Right ventricle myocardium superior (tissue), 1 donor: ENCODE results near the gene HOOK1. TPM values are rescaled to one million over a fixed set of nuclear protein-coding genes. Genes with fewer than 3 reads are reported as not detected.
"Not testable (repeated sequence)": the region's sequence is repeated elsewhere in the genome, so short reads cannot be mapped to it uniquely, and the experiment has no call there.

ENCODE experiments used
- ATAC-seq: fragments of 200-7000 bp; cut with Tn5 transposase; one replicate; pipeline ENCODE4 v1.9.1; 2020; ENCODE audit warnings: mild to moderate bottlenecking; ENCODE audit not compliant: poor library complexity
- DNase-seq: peaks from one replicate; pipeline ENCODE4 v3.0.0-alpha.2; 2020
- intact Hi-C: fragments of 100-400 bp; cut with DNase I; formaldehyde crosslinking; loops from one replicate; pipeline ENCODE4 v1.11.2; 2022
- total RNA-seq: library from RNA; stranded (reverse); fragmentation: NEBNext Ultra II Directional; extraction: Animal tissue kit (Norgen Biotek cat#: 25700); gene quantifications from one replicate; pipeline ENCODE4 v1.2.1, GENCODE V29; 2021
- donor health status: DM: no; HTN: yes; CAD: no; lungs with severe emphysema.

Gene HOOK1
- total RNA-seq, 1 donor from 2014 or later: 6.3 TPM

GRCh38 chr1:59877108-59877682 lies 62.4 kb downstream of the HOOK1 start:
- DNase-seq (no peak), ATAC-seq (no peak)
- intact Hi-C loops: no loop called here

- intact Hi-C loops: loop anchor here (2.0 kb wide), 1 partner anchor 70 kb away; no protein-coding TSS in a partner anchor
- DNase-seq (no peak), ATAC-seq (no peak)
These were observed 63.6 kb downstream of the HOOK1 start for GRCh38 chr1:59878370-59878769.

GRCh38 chr1:59879574-59879973 lies 64.8 kb downstream of the HOOK1 start:
- intact Hi-C loops: loop anchor here (2.0 kb wide), 1 partner anchor 69 kb away; no protein-coding TSS in a partner anchor
- ATAC-seq (peak; percentile 91), DNase-seq (peak; percentile 57)

- ATAC-seq: peak; percentile 22
- DNase-seq: no peak
- intact Hi-C loops: loop anchor here (2.0 kb wide), 1 partner anchor 69 kb away; no protein-coding TSS in a partner anchor
These were observed 65.3 kb downstream of the HOOK1 start for GRCh38 chr1:59879996-59880505.

- peak; percentile 36 for ATAC-seq
- DNase-seq: peak; percentile 56
- intact Hi-C loops: no loop called here
These were observed 66.0 kb downstream of the HOOK1 start for GRCh38 chr1:59880735-59881134.

- intact Hi-C loops: no loop called here
- ATAC-seq (no peak), DNase-seq (no peak)
These were observed 70.5 kb downstream of the HOOK1 start for GRCh38 chr1:59885160-59885832.

GRCh38 chr1:59892841-59893811 lies 78.4 kb downstream of the HOOK1 start:
- no peak for DNase-seq
- intact Hi-C loops: no loop called here
- no peak for ATAC-seq

GRCh38 chr1:59897165-59897564 lies 82.4 kb downstream of the HOOK1 start:
- ATAC-seq: peak; percentile 21
- intact Hi-C loops: no loop called here
- DNase-seq: no peak

GRCh38 chr1:59898927-59899326 lies 84.2 kb downstream of the HOOK1 start:
- ATAC-seq: no peak
- DNase-seq: no peak
- intact Hi-C loops: no loop called here

GRCh38 chr1:59900640-59901039 lies 85.9 kb downstream of the HOOK1 start:
- ATAC-seq (no peak), DNase-seq (no peak)
- intact Hi-C loops: no loop called here

- intact Hi-C loops: no loop called here
- no peak for ATAC-seq
These were observed 87.1 kb downstream of the HOOK1 start for GRCh38 chr1:59901770-59902388.

GRCh38 chr1:59903141-59903754 lies 88.5 kb downstream of the HOOK1 start:
- DNase-seq (no peak), ATAC-seq (peak; percentile 59)
- intact Hi-C loops: no loop called here

More at GRCh38 chr1:59901770-59902388, 87.1 kb downstream of the HOOK1 start:
- no peak for DNase-seq

GRCh38 chr1:59906931-59907330 lies 92.2 kb downstream of the HOOK1 start:
- ATAC-seq (no peak), DNase-seq (no peak)
- intact Hi-C loops: no loop called here

- DNase-seq: no peak
- intact Hi-C loops: no loop called here
- no peak for ATAC-seq
These were observed 93.3 kb downstream of the HOOK1 start for GRCh38 chr1:59908084-59908483.

GRCh38 chr1:59908682-59909081 lies 93.9 kb downstream of the HOOK1 start:
- no peak for DNase-seq
- intact Hi-C loops: no loop called here
- ATAC-seq: no peak

GRCh38 chr1:59914791-59915286 lies 100.1 kb downstream of the HOOK1 start:
- not testable (repeated sequence) for DNase-seq

GRCh38 chr1:59915516-59915915 lies 100.8 kb downstream of the HOOK1 start:
- ATAC-seq (no peak), DNase-seq (no peak)
- intact Hi-C loops: no loop called here

More at GRCh38 chr1:59914791-59915286, 100.1 kb downstream of the HOOK1 start:
- ATAC-seq, intact Hi-C loops: not testable (repeated sequence)
